ENCODE measurements around the gene IQSEC1.
A peak's percentile ranks its signal among the peaks of the same experiment; 100 is the strongest.

IQSEC1 gene

DNA sequence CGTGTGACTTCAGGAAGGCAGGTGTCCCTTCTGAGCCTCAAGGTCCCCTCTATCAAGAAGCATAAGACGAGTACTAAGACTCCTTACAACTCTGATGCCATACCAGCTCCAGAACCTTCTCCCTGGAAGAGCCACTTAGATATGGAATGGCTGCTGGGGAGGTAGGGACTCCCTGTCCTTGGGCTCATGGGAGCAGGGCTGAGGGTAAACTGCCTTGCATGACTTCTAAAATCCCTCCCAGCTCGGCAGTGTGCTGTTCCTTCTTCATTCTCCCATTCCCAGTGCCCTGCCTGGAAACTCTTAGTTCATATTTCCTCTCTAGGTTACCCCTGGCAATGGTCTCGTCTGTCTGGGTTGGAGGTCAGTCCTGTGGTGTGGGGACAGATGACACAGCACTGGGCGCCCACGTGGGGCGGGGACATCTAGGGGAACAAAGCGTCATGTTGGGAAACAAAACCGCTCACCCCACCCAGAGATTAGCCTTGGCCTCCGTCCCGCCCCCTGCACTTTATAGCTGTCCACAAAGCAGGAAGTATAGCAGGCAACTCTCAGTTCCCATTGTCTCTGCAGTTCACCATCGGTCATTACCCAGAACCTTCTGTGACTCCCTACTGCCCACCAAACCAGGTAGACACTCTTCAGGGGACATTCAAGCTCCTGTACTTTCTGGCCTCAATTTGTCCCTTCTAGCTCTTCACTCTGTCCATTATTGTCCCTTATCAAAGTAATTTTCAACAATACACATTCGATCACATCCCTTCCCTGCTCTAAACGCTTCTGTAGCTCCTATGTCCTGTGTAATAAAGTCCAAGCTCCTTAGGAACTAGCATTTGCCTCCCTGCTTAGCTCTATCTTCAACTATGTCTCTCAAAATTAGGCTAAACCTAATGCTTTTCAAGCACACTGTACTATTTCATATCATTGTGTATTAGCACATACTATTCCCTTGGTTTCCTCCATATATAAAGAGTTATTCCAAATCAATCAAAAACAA lies 73.8 kb downstream of the IQSEC1 start:
- no peak for DNase-seq (ENCODE audit: low read depth)

DNA sequence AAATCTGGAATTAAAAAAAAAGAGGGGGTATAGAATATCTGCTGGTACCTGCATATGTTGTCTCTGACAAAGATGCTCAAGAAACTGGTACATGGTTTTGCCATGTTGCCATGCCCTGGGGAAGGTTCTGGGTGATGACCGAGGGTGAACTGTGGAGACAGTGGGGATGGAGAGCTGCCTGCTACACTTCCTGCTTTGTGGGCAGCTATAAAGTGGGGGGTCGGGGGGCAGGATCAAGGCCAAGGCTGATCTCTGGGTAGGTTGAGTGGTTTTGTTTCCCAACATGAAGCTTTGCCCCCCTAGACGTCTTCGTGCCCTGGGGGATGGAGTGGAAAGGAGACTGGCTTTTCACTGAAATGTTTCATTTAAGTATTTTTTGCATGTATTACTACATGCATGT lies 74.6 kb downstream of the IQSEC1 start:
- DNase-seq (ENCODE audit: low read depth): no peak

DNA sequence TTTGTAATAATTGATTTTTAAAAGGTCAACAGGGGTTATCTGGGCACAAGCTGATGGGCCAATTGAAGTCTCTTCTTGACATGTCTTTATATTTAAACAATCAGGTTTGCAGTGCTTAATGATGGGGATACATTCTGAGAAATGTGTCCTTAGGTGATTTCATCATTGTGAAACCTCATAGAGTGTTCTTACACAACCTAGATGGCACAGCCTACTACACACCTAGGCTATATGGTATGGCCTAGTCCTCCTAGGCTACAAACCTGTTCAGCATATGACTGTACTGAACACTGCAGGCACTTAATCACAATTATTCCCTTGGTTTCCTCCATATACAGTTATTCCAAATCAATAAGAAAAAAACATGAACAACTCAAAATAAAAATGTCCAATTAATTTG lies 75.8 kb downstream of the IQSEC1 start:
- no peak for DNase-seq (ENCODE audit: low read depth)

DNA sequence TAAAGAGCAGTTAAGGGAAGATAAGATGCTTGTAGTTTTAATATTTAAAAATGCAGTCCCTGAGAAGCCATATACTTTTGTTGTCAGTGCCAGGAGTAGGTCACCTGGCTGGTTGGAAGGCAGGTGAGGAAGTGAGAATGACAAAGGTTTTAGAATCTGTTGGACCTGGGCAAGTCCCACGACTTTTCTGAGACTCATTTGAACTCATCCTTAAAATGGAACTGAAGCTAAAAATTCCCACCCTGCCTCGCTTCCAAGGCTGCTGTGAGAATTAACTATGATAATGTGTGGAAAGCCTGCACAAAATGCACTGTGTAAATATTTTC lies 77.1 kb downstream of the IQSEC1 start:
- no peak for DNase-seq (ENCODE audit: low read depth)

DNA sequence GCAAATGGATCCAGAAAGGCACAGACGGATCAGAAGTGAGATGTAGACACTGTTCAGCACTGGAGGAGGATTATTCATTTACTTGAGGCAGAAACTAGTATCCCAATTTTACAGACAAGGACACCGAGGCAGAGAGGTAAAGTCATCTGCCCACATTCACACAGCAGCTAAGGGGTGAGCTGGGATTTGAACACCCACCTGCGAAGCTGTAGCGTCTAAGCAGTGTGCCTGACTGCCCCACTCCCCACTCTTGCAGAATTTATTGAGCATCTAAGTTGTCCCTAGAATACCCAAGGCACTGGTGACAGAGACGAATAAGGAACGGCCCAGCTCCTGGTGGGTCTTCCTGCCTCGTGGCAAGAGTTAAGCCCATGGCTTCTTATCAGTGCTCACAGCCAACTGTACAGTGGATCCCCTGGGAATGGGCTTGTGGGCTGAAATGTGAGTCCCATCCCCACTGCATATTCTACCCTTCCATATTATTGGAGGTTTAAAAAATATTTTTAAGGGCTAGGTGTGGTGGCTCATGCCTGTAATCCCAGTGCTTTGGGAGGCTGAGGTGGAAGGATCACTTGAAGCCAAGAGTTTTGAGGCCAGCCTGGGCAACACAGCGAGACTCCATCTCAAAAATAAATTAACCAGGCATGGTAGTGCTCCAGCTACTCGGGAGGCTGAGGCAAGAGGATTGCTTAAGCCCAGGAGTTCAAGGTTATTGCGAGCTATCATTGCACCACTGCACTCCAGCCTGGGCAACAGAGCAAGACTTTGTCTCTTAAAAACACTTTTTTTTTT lies 77.6 kb downstream of the IQSEC1 start:
- no peak for DNase-seq (ENCODE audit: low read depth)

DNA sequence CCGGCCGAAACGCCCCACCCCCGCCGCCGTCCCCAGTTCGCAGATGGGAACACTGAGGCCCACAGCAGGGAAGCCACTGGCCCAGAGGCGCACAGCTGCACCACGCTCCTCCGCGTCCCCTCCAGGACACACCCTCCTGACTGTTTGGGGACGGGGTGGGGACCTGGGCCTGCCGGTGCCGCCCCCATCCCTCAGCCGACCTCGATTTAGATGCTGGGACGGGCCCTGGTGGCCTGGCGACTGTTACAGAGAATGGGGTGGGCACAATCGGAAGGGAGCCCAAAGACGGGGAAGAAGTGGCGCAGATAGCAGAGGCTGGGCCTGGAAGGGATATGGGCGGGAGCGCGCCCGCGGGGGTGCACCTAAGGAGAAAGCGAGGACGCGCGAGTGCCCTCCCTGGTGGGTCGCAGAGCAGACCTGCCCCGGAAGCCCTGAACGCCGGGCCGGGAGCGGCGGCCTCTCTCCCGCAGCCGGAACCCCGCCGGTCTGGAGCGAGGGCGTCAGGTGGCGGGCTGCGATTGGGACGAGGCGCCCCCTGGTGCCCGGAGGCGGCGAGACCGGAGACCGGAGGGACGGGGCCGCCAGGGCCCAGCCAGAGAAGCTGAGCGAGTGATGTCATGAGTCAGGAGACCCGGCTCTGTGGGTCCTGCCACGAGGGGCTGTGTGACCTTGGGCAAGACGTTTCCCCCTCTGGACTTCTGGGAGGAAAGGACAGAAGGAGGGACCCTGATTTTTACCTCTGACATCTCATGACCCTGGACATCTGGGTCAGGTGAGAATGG lies 78.4 kb downstream of the IQSEC1 start:
- DNase-seq (ENCODE audit: low read depth): peak; percentile 46

DNA sequence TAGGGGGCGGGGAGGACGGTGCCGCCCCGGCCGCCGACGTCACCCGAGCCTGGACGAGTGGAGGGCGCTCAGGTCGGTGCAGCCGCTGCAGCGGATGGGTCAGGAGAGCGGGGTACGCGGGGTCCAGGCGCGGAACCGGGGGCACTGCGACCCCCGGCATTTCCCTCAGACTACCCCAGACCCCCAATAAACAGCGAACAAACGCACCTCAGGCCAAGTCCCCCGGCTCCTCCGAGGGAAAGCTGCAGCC lies 78.9 kb downstream of the IQSEC1 start:
- DNase-seq (ENCODE audit: low read depth): no peak

DNA sequence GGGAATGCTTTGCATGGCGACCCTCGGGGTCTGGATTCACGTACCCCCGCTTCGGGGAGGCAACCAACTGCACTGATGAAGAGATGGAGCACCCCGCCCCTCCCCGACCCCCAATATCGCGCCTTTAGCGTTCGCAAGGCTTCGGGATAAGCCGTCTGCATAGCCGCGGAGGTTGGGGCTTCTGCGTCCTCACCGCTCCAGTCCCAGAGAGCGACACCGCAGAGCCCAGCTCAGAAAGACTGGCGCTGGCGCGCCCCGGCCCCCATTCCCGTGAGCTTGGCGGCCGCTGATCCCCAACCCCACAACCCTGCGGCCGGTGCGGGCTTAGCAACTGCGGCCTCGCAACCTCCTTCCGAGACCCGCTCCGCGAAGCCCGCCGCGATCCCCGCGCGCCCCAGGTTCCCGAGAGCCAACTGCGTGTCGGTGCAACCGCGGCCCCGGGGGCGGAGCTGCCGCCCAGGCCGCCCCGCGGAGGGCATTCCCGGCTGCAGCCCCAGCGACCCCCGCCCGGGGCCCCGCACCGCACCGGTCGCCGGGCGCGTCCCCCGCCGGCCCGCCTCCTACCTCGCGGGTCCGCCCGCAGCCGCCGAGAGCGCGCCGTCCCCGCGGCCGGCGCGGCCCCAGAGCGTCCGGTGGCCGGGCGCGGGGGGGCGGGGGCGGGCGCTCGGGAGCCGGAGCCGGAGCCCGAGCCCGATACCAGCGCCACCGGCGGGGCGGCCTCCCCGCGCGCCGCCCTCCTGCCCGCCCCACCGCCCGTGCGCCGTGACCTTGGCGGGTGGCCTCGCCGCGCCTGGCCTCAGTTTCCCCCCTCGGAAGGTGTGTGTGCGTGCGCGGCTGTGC lies 79.5 kb downstream of the IQSEC1 start:
- DNase-seq (ENCODE audit: low read depth): no peak

DNA sequence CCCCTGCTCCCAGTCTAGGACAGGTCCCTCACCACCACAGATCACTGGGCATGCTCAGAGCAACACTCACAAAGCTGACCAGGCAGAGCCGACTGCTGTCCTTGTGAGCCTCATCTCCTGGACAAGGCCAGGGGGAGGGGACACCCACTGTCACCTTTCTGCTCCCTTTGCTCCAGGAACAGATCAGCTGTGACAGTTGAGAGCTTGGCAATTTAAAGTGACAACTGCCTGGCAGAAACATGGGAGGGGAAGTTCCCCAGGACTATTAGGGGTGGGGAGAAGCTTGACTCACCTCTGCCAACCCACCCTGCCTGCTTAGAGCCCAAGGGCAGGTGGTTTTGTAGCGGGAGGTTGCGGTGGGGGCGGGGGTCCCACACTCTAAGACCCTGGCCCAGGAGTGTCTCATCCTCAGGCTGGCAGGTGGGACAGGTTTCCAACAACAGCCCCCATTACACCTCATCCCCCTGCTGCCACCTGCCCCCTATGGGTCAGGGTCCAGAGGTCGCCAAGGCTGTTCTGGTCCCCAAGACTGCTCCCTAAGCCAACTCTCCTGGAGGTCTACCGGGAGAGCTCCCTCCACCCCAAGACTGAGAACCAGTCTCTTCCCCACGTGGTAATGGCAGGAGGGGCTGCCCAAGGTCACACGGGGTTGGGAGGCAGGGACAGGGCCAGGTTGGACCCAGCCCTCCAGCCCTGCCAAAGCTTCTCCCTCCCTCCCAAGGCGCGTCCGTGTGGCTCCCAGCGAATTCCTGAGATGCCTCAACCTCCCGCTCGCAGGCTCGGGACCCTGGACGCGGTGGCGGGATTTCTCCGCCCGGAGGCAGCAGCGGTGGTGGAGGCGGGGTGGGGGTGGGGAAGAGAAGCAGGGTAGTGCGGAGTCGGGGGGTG lies 80.4 kb downstream of the IQSEC1 start:
- DNase-seq (ENCODE audit: low read depth): no peak

DNA sequence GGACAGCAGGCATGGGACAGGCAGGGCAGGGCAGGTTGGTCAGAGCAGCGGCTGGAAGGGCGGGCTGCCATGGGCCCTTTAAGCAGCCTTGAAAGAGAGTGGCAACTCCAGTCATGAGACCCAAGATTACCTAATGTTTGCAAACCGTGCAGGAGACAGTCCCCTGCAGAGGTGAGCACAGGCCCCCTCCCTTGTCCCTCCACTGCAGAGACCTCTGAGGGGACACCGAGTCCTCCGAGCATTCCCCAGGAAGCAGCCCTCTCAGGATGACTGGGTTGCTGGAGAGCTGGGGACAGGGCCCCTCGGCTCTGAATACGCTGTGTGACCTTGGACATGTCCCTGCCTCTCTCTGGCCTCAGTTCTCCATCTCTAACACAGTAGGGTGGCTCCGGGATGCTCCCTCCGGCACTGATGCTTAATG lies 81.4 kb downstream of the IQSEC1 start:
- DNase-seq (ENCODE audit: low read depth): no peak

DNA sequence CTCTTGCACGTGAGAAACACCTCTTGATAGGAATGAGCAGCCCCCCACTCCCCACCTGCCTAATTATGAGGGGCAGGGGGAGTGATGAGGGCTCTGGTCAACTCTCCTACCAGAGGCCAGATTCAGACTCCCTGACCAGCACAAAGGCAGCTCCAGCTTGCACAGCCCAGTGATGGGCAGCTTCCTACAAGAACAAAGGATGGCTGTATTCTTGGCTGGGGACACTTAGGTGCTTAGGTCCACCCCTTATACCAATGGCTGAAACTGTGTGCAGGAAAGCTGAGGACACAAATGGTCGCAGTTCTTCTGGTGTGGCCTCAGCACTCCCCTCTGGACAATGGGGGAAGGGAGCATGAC lies 81.8 kb downstream of the IQSEC1 start:
- DNase-seq (ENCODE audit: low read depth): no peak

DNA sequence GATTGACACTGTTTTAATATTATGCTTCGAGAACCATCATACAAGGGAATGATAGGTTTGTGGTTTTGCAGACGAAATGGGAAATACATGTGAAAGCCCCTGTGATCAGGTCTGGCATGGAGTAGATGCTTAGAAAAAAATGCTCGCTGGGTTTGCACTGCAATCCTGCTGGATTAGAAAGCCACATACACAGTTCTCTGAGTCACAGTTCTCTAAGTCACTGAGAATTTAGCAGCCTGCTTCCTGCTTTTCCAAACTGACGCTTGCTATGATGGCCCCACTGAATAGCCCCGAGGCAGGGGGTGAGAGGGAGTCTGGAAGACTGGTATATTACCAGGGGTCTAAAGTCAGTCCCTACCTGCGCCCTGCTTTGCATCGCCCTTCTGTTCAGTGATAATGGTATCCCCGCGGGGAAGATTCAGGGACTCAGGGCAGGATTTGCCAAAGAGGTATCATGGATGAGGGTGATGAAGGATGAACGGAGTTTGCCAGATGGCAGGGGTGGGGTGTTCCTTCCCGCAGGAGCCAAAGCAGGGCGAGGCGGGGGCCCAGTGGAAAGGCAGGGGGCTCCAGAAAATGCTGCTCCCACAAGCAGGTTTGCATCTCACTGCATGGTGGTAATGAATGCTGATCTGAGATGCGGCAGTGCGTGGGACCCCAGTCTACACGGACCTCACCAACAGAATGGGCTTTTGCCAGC lies 82.3 kb downstream of the IQSEC1 start:
- peak; percentile 43 for DNase-seq (ENCODE audit: low read depth)

DNA sequence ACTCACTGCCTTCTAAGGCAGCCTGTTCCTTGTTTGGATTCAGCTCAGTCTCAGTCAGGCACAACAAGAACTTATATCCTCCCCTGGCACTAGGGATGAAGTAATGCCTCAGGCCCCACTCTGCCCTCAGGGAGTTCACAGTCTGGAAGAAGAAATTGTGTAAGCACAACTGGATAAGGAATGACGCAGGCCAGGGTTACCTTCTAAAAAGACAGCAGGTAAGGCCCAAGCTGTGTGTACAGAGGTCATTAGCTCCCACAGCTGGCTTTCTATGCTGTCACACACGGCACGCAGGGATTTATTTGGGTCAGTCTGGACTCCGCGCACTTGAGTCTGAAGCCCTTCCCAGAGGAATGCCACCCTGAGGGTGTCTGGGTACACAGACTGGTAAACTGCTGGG lies 82.9 kb downstream of the IQSEC1 start:
- no peak for DNase-seq (ENCODE audit: low read depth)

DNA sequence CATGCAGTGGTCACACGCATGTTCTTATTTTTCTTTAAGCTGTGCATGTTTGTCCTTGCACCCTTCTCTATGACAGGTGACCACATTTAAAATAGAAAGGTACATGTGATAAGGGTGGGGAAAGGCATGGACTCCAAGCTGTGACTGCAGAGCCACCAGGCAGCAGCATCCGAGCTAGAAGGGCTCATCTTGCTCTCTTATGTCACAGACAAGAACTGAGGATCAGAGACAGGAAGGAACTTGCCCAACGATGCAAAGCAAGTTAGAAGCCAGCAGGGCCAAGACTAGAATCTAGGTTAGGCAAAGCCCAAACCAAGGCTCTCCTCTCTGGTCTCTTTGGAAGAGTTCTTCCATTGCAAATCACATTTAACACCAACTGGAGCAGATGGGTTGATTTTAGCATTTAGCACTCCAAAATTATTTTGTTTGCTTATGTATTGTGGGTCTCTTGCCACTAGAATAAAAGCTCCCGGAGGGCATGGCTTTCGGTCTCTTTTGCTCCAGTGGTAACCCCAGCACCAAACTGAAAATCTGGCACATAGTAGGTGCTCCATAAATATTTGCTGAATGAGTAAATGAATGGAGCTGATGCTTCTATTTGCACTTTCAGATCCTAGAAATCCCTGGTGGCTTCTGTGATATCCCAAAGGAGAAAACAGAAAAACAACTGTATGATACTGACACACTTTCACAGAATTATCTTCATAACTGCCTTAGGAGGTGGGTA lies 84.3 kb downstream of the IQSEC1 start:
- DNase-seq (ENCODE audit: low read depth): no peak

DNA sequence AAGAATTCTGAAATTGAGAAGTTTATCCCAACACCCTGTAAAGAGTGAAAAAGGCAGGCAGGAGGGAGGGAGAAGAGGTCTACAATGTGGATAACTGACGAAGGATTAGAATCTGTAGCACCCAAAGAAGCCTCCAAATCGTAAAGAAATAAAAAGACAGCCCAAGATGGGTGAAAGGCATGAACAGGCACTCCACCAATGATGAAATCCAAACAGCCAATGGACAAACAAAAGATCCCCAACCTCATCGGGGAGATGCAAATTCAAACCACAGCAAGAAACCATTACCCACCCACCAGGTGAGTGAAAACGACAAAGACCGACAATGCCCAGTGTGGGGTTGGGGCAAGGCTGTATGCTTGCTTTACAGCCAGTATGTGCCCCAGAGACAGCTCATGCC lies 85.6 kb downstream of the IQSEC1 start:
- DNase-seq (ENCODE audit: low read depth): no peak

DNA sequence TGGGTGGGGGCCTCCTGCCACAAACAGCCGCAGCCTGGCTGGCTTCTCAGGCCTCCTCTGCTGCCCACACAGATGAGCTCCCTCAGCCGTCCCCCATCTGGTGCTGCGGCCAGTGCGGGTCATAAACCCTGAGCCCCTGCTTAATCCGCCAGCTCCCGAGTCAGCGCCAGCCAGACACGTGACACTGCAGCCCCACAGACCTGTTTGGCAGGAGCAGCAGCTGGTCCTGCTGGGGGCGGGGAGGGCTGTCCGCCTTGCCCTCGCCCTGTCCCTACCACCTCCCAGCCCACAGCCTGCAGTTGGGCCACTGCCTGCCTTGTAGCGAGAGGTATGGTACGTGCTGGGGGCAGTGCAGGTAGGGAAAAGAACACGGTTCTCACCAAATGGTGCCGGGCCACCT lies 86.2 kb downstream of the IQSEC1 start:
- DNase-seq (ENCODE audit: low read depth): no peak

DNA sequence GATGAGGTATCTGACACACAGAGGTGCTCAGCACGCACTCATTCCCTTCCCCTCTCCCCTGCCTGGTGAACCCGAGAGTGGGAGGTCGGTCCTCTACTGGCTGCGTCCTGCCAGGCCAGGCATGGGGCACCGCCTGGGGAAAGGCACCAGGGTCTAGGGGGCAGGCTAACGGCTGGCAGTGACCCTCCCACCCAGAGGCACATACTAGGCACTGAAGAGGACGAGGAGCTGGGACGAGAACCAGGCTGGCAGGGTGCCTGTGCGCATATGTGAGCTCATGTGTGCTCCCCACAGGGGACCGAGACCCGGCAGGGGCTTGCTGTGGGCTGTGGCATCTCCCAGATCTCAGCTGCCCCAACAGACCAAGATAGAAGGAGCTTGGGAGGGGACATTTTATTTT lies 86.7 kb downstream of the IQSEC1 start:
- DNase-seq (ENCODE audit: low read depth): no peak

DNA sequence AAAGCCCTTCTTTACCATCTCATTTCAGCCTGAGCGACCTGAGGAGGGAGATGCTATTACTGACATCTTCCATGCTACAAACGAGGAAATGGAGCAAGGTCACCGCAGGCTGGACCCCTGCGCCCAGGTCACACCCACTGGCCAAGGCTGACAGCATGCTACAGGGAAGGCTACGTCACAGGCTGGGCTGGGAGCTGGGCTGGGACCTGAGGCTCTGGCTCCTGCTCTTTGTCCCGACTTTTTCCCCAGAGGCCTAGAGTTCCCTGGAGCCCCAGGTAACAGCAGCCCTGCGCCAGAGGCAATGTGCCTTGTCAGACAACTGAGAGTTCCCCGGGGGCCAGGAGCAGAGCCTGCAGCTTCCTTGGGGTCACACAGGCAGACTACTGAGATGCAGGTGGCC lies 87.2 kb downstream of the IQSEC1 start:
- no peak for DNase-seq (ENCODE audit: low read depth)

DNA sequence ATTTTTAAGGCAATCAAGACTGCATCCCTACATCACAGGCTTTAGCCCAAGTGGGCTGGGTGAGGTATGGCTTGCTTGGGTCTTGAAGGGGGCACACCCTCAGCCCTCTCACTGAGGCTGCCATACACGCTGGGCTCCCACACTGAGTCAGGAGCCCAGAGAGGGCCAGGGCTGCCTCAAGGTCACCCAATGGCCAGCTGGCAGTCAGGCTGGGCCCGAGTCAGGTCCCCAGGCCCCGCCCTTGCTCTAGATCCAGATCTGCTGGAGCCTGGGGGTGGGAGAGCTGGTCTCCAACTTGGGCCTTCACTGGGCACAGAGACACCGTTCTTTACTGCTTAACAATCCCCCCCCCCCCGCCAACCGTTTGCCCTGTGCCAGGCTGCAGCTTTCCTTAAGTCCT lies 88.1 kb downstream of the IQSEC1 start:
- no peak for DNase-seq (ENCODE audit: low read depth)
